H1 (cell line): Measurements from ENCODE around the gene RAB29. TPM values are rescaled to one million over a fixed set of nuclear protein-coding genes. Genes with fewer than 3 reads are reported as not detected.

Experiments used
- CTCF ChIA-PET: fragments of 300-600 bp; sonication (Branson Sonifier 250); formaldehyde crosslinking; loops from one replicate; lab custom pipeline; 2021; ENCODE audit not compliant: partially characterized antibody; lab: Charles Lee
- POLR2A ChIA-PET: fragments of 300-600 bp; sonication (Branson Sonifier 250); formaldehyde crosslinking; loops from one replicate; lab custom pipeline; 2021; ENCODE audit warnings: inconsistent platforms; ENCODE audit not compliant: partially characterized antibody; lab: Charles Lee
- DNase-seq, 2 experiments: peaks; one replicate each; pipeline versions ENCODE4 v3.0.0 to v3.0.0-alpha.2; 2010 to 2022; ENCODE audit warnings: low spot score in 2 of 2, low read depth in 1 of 2, mixed read lengths in 1 of 2
- FAIRE-seq: peaks from 2 replicates; lab custom pipeline; 2011; peaks lifted over from hg19 to GRCh38; lab: Jason Lieb, UNC
- H2AFZ ChIP-seq: 2 replicates; pipeline ENCODE4 v1.8.1; 2012; ENCODE audit warnings: low read length, inconsistent platforms
- H2AK5ac ChIP-seq: 2 replicates; pipeline ENCODE4 v1.6.1; 2013; ENCODE audit warnings: low read depth, low read length
- H2BK120ac ChIP-seq: replicated peaks from 2 replicates; pipeline ENCODE3; 2013; ENCODE audit warnings: low read depth, low read length, inconsistent platforms
- H2BK12ac ChIP-seq: 2 replicates; pipeline ENCODE4 v1.6.1; 2013; ENCODE audit warnings: low read depth, low read length
- H2BK15ac ChIP-seq: 2 replicates; pipeline ENCODE4 v1.6.1; 2013; ENCODE audit warnings: low read length
- H2BK20ac ChIP-seq: 2 replicates; pipeline ENCODE4 v1.6.1; 2013; ENCODE audit warnings: low read length
- H2BK5ac ChIP-seq: 2 replicates; pipeline ENCODE4 v1.6.1; 2013; ENCODE audit warnings: low read depth, low read length
- H3K14ac ChIP-seq: 2 replicates; pipeline ENCODE4 v1.6.1; 2013; ENCODE audit warnings: inconsistent platforms; ENCODE audit not compliant: insufficient read length
- H3K18ac ChIP-seq: 2 replicates; pipeline ENCODE4 v1.6.1; 2013; ENCODE audit warnings: low read length; ENCODE audit errors: extremely low read depth
- H3K23ac ChIP-seq: 2 replicates; pipeline ENCODE4 v1.6.1; 2013; ENCODE audit warnings: inconsistent platforms; ENCODE audit not compliant: insufficient read length
- H3K23me2 ChIP-seq: 2 replicates; pipeline ENCODE4 v1.6.1; 2013; ENCODE audit warnings: low read depth, low read length
- H3K27ac ChIP-seq: 2 replicates; pipeline ENCODE4 v1.6.1; 2011; ENCODE audit warnings: low read depth, low read length, inconsistent platforms
- H3K27me3 ChIP-seq, 4 experiments: replicated peaks in 1 of 4; 1 replicate in 1 of 4; 2 replicates in 3 of 4; pipeline versions ENCODE4 v1.6.1 to v1.8.1; 2011 to 2013; ENCODE audit warnings: low read length in 3 of 4, mild to moderate bottlenecking in 3 of 4, inconsistent platforms in 2 of 4, mixed read lengths in 2 of 4, moderate library complexity in 1 of 4; ENCODE audit not compliant: control insufficient read depth in 3 of 4, insufficient read depth in 3 of 4; ENCODE audit errors: extremely low read depth in 1 of 4
- H3K36me3 ChIP-seq, 4 experiments: 2 replicates each; pipeline versions ENCODE4 v1.6.1 to v1.8.1; 2011 to 2013; ENCODE audit warnings: mild to moderate bottlenecking in 4 of 4, low read length in 3 of 4, moderate library complexity in 2 of 4, control low read depth in 1 of 4, inconsistent platforms in 1 of 4; ENCODE audit not compliant: insufficient read depth in 4 of 4, control insufficient read depth in 2 of 4
- H3K4ac ChIP-seq: replicated peaks from 2 replicates; pipeline ENCODE3; 2013; ENCODE audit warnings: low read length, low read depth, mixed read lengths, inconsistent platforms; ENCODE audit not compliant: insufficient read length
- H3K4me1 ChIP-seq, 4 experiments: replicated peaks in 1 of 4; 1 replicate in 1 of 4; 2 replicates in 3 of 4; pipeline versions ENCODE4 v1.6.1 to v1.8.1; 2011 to 2013; ENCODE audit warnings: low read length in 3 of 4, inconsistent platforms in 2 of 4, mixed read lengths in 1 of 4; ENCODE audit not compliant: insufficient read depth in 4 of 4, control insufficient read depth in 3 of 4
- H3K4me2 ChIP-seq, 2 experiments: 2 replicates each; pipeline versions ENCODE4 v1.6.1 to v1.8.1; 2011 to 2013; ENCODE audit warnings: low read depth in 2 of 2, low read length in 2 of 2, control low read depth in 1 of 2, inconsistent platforms in 1 of 2, mild to moderate bottlenecking in 1 of 2; ENCODE audit not compliant: insufficient read depth in 1 of 2
- H3K4me3 ChIP-seq, 4 experiments: fragments of 200-600, 300-600 bp in 1 of 4; sonication (generic), shearing (Covaris generic), sonication (Bioruptor Twin) in 1 of 4; 2 replicates each; pipeline versions ENCODE4 v1.5.1 to v1.8.1; 2011 to 2016; ENCODE audit warnings: low read length in 4 of 4, low read depth in 3 of 4, control low read depth in 2 of 4, inconsistent platforms in 2 of 4, mild to moderate bottlenecking in 2 of 4, mixed read lengths in 1 of 4, moderate library complexity in 1 of 4; ENCODE audit not compliant: insufficient read depth in 2 of 4; ENCODE audit errors: extremely low read depth in 1 of 4
- H3K56ac ChIP-seq: replicated peaks from 2 replicates; pipeline ENCODE3; 2013; ENCODE audit warnings: low read depth, mild to moderate bottlenecking, mixed read lengths, low read length, inconsistent platforms; ENCODE audit not compliant: insufficient read length
- H3K79me1 ChIP-seq: 2 replicates; pipeline ENCODE4 v1.6.1; 2013; ENCODE audit warnings: low read depth, low read length, control low read depth
- H3K79me2 ChIP-seq, 2 experiments: 2 replicates each; pipeline versions ENCODE4 v1.6.1 to v1.8.1; 2012 to 2013; ENCODE audit warnings: low read length in 2 of 2, mild to moderate bottlenecking in 2 of 2, inconsistent platforms in 1 of 2; ENCODE audit not compliant: insufficient read depth in 2 of 2, control insufficient read depth in 1 of 2
- H3K9ac ChIP-seq, 4 experiments: replicated peaks in 1 of 4; 1 replicate in 1 of 4; 2 replicates in 3 of 4; pipeline versions ENCODE4 v1.6.1 to v1.8.1; 2011 to 2013; ENCODE audit warnings: low read depth in 3 of 4, low read length in 3 of 4, control low read depth in 2 of 4, mild to moderate bottlenecking in 2 of 4, moderate library complexity in 2 of 4, inconsistent platforms in 1 of 4; ENCODE audit errors: extremely low read depth in 1 of 4
- H3K9me3 ChIP-seq, 2 experiments: 2 replicates each; pipeline versions ENCODE4 v1.6.1 to v1.8.1; 2012 to 2013; ENCODE audit warnings: mild to moderate bottlenecking in 2 of 2, moderate library complexity in 2 of 2, control low read depth in 1 of 2, inconsistent platforms in 1 of 2, low read depth in 1 of 2, low read length in 1 of 2, mixed read lengths in 1 of 2; ENCODE audit not compliant: insufficient read depth in 2 of 2
- H4K20me1 ChIP-seq, 2 experiments: replicated peaks in 1 of 2; 2 replicates each; pipeline versions ENCODE3 to v1.8.1; 2011 to 2013; ENCODE audit warnings: inconsistent platforms in 2 of 2, low read length in 2 of 2, mild to moderate bottlenecking in 1 of 2; ENCODE audit not compliant: insufficient read depth in 2 of 2, control insufficient read depth in 1 of 2
- H4K5ac ChIP-seq: 2 replicates; pipeline ENCODE4 v1.6.1; 2013; ENCODE audit warnings: low read length, low read depth, mixed read lengths, inconsistent platforms; ENCODE audit not compliant: insufficient read length
- H4K8ac ChIP-seq: 2 replicates; pipeline ENCODE4 v1.8.0; 2013; ENCODE audit warnings: mild to moderate bottlenecking, moderate library complexity, low read length, inconsistent platforms; ENCODE audit not compliant: insufficient read depth; ENCODE audit errors: extremely low read depth
- H4K91ac ChIP-seq: replicated peaks from 2 replicates; pipeline ENCODE3; 2013; ENCODE audit warnings: low read length, mixed read lengths, inconsistent platforms; ENCODE audit not compliant: insufficient read length
- CHD2 ChIP-seq: IDR thresholded peaks from 2 replicates; pipeline ENCODE4 v1.6.1; 2012; ENCODE audit warnings: low read length, improper control_type of control experiment
- CTBP2 ChIP-seq: IDR thresholded peaks from 2 replicates; pipeline ENCODE4 v1.7.0; 2011; ENCODE audit warnings: borderline replicate concordance, mild to moderate bottlenecking, moderate library complexity, mixed read lengths, low read length; ENCODE audit not compliant: insufficient read depth, insufficient read length
- EZH2 ChIP-seq: fragments of 200-600 bp; sonication (generic); IDR thresholded peaks from 2 replicates; pipeline ENCODE4 v1.7.1; 2012; ENCODE audit warnings: low read depth, mild to moderate bottlenecking, moderate library complexity, low read length, inconsistent platforms; ENCODE audit not compliant: severe bottlenecking
- GTF2F1 ChIP-seq: IDR thresholded peaks from 2 replicates; pipeline ENCODE4 v1.6.1; 2012; ENCODE audit warnings: low read depth, low read length, improper control_type of control experiment, borderline replicate concordance
- KDM1A ChIP-seq: fragments of 200-600, 300-600 bp; sonication (generic); IDR thresholded peaks from 2 replicates; pipeline ENCODE4 v1.7.1; 2016; ENCODE audit warnings: mild to moderate bottlenecking, low read length, borderline replicate concordance
- WGBS, 2 experiments: shearing (Covaris generic) in 1 of 2; methylation state at CpG; one replicate each; pipeline versions ENCODE4 v1.1.6 to v1.1.7; 2013 to 2015; ENCODE audit warnings: low lambda C conversion rate in 2 of 2, mixed read lengths in 2 of 2, inconsistent platforms in 1 of 2, low coverage in 1 of 2, missing lambda C conversion rate in 1 of 2; ENCODE audit not compliant: insufficient replicate concordance in 2 of 2, insufficient coverage in 1 of 2, insufficient read length in 1 of 2; ENCODE audit errors: extremely low coverage in 1 of 2, missing lambda C conversion rate in 1 of 2; 5-methylcytosine and 5-hydroxymethylcytosine counted together
- polyA plus RNA-seq, 7 experiments: library from polyadenylated mRNA; depleted of rRNA in 3 of 7; stranded (reverse) in 5 of 7; unstranded in 2 of 7; fragments of >200 nt in 5 of 7; fragments of 200-250 nt in 2 of 7; gene quantifications; 1 replicate in 5 of 7; 2 replicates in 1 of 7; 4 replicates in 1 of 7; pipeline versions ENCODE4 v1.2.1 to v1.2.3, GENCODE V29; 2011 to 2013; ENCODE audit warnings: missing spikeins in 2 of 7, mixed read lengths in 2 of 7
- total RNA-seq: library from RNA; stranded (reverse); fragmentation: NEBNext Ultra II Directional; extraction: Animal tissue kit (Norgen Biotek cat#: 25700); gene quantifications from 2 replicates; pipeline ENCODE4 v1.2.1, GENCODE V29; 2021

Gene RAB29
- total and polyA plus RNA-seq, 2 of the 8 experiments (the other 6 are each of a cell fraction or from before 2014, with no cell fraction given): 10.1 to 17.3 TPM

DNA sequence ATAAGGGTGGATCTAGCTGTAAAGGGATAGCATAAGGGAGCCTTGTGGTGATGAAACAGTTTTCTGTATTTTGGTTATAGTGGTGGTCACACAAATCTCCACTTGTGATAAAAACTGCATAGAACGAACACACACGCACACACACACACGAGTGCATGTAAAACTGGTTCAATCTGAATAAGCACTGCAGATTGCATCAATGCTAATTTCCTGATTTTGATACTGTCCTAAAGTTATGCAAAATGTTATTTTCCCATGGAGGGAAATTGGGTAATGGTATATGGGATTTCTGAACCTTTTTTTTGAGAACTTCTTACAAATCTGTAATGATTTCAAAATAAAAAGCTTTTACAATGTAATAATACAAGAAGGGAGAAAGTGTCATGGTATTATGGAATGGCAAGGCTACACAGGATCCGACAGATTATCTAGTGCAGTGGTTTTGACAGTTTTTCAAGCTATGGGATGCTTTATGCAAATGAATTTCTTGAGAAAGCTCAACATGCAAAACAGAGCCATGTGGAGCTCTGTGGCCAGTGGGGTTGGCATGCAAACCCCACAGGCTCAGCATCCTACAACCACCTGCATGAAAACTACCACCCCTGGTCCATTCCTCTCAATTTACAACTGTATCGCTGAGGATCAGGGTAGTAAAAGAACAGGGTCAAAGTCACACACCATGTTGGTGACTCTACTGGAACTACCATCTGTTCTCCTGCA lies 18.9 kb upstream of the RAB29 start:
- H2BK120ac ChIP-seq: no peak overlapping the region
- H4K91ac ChIP-seq: no peak overlapping the region
- H3K9ac ChIP-seq: no peak overlapping the region
- peaks cover 12 to 52% (median 36%) of the 10 kb centered on the region in 4 experiments for H3K36me3 ChIP-seq
- H3K4me2 ChIP-seq: no peak overlapping the region
- H3K27me3 ChIP-seq: no peaks in the 10 kb centered on the region
- H4K5ac ChIP-seq: no peak overlapping the region
- H3K18ac ChIP-seq: no peak overlapping the region
- H3K4ac ChIP-seq: no peak overlapping the region
- POLR2A ChIA-PET: no interaction called here
- no peak overlapping the region for H2BK20ac ChIP-seq
- H2BK5ac ChIP-seq: no peak overlapping the region
- TF ChIP-seq EZH2 (no peak), GTF2F1 (no peak), CTBP2 (no peak), CHD2 (no peak), KDM1A (no peak)
- TF ChIP-seq, all 59 proteins: peak for 0
- no peak overlapping the region for H2AFZ ChIP-seq
- no peak overlapping the region for H2AK5ac ChIP-seq
- H3K4me1 ChIP-seq: no peaks in the 10 kb centered on the region
- CTCF ChIA-PET: interaction anchor here (0.7 to 11.7 kb wide), 13 partner anchors 10 to 187 kb away, joined by 3 to 206 read pairs (median 6); no protein-coding TSS in a partner anchor
- H3K27ac ChIP-seq: no peak overlapping the region
- DNase-seq (no peak), FAIRE-seq (no peak)
- H3K79me2 ChIP-seq: no peaks in the 10 kb centered on the region
- no peak overlapping the region for H3K56ac ChIP-seq
- no peaks in the 10 kb centered on the region for H3K79me1 ChIP-seq
- no peak overlapping the region for H4K8ac ChIP-seq
- no peak overlapping the region for H3K14ac ChIP-seq
- H2BK15ac ChIP-seq: no peak overlapping the region
- H3K4me3 ChIP-seq: no peak overlapping the region
- H4K20me1 ChIP-seq: no peaks in the 10 kb centered on the region
- no peaks in the 10 kb centered on the region; the same call in 1 of the 2 replicates for H3K23me2 ChIP-seq
- no peak overlapping the region for H3K23ac ChIP-seq
- no peaks in the 10 kb centered on the region for H3K9me3 ChIP-seq
- 78% methylated on average over 5 of the region's 5 CpGs; no CpG with 5 or more reads in 1 of the 2 experiments for WGBS, 2 experiments
- H2BK12ac ChIP-seq: no peak overlapping the region
